ENCODE data around the gene NCKAP5.

- no peak for TF ChIP-seq CTCF (IDR thresholded peaks at IDR 0.05; ENCODE audit: insufficient read depth, low read depth, low read length)
- no peak for TF ChIP-seq EZH2 (IDR thresholded peaks at IDR 0.05; ENCODE audit: insufficient read depth, low read length)
Observed at GRCh38 chr2:133264989-133265401, 303.3 kb downstream of the NCKAP5 start.
